SH-SY5Y (cell line): ENCODE results near the gene PIGN.

ENCODE experiments used
- GATA2 ChIP-seq: IDR thresholded peaks from 2 replicates; pipeline ENCODE4 v1.6.1; 2011; ENCODE audit warnings: mild to moderate bottlenecking, low read depth, low read length
- GATA3 ChIP-seq: IDR thresholded peaks from 2 replicates; pipeline ENCODE4 v1.6.1; 2011; ENCODE audit warnings: low read depth, mild to moderate bottlenecking, low read length, moderate library complexity

PIGN gene

GRCh38 chr18:62186774-62187542 lies at the start of gene PIGN, which contains the start of gene RELCH:
PIGN (minus strand) TSS chr18:62187056; CDS start chr18:62161353, 25,703 bp downstream.
RELCH (plus strand) TSS chr18:62187255; CDS start chr18:62187506, 251 bp downstream.
- TF ChIP-seq GATA2 (no peak; the same call in 1 of the 2 replicates), GATA3 (no peak)

GRCh38 chr18:62236252-62236651 lies 49.4 kb upstream of the PIGN start:
- TF ChIP-seq GATA2: no peak
- no peak for TF ChIP-seq GATA3

GRCh38 chr18:62226047-62226446 lies 39.2 kb upstream of the PIGN start:
- TF ChIP-seq GATA3 (no peak), GATA2 (no peak)

GRCh38 chr18:62224229-62224628 lies 37.4 kb upstream of the PIGN start:
- TF ChIP-seq GATA3 (no peak), GATA2 (no peak)

GRCh38 chr18:62214790-62215189 lies 27.9 kb upstream of the PIGN start:
- no peak for TF ChIP-seq GATA2
- TF ChIP-seq GATA3: no peak

- TF ChIP-seq GATA3: no peak
- TF ChIP-seq GATA2: no peak
These were observed 24.5 kb upstream of the PIGN start for GRCh38 chr18:62211325-62211828.

GRCh38 chr18:62210138-62210537 lies 23.3 kb upstream of the PIGN start:
- TF ChIP-seq GATA3 (no peak), GATA2 (no peak)

GRCh38 chr18:62209046-62209445 lies 22.2 kb upstream of the PIGN start:
- TF ChIP-seq GATA2 (no peak), GATA3 (no peak)

GRCh38 chr18:62206593-62206992 lies 19.7 kb upstream of the PIGN start:
- no peak for TF ChIP-seq GATA3
- TF ChIP-seq GATA2: no peak

GRCh38 chr18:62205824-62206223 lies 19.0 kb upstream of the PIGN start:
- TF ChIP-seq GATA2 (no peak), GATA3 (no peak)

GRCh38 chr18:62201870-62202269 lies 15.0 kb upstream of the PIGN start:
- no peak for TF ChIP-seq GATA3
- TF ChIP-seq GATA2: no peak

- no peak for TF ChIP-seq GATA2
- TF ChIP-seq GATA3: no peak
These were observed 13.5 kb upstream of the PIGN start for GRCh38 chr18:62200121-62200914.

GRCh38 chr18:62199629-62200028 lies 12.8 kb upstream of the PIGN start:
- TF ChIP-seq GATA2 (no peak), GATA3 (no peak)

- no peak for TF ChIP-seq GATA3
- TF ChIP-seq GATA2: no peak
These were observed 11.4 kb upstream of the PIGN start for GRCh38 chr18:62198259-62198658.
